Heart left ventricle (tissue), 16 donors: ENCODE measurements around the gene MYDGF. TPM values are rescaled to one million over a fixed set of nuclear protein-coding genes. Genes with fewer than 3 reads are reported as not detected.
"Not testable (repeated sequence)": the region's sequence is repeated elsewhere in the genome, so short reads cannot be mapped to it uniquely, and the experiment has no call there.

Experiments
- ATAC-seq, 4 donors: fragments of 200-7000 bp; cut with Tn5 transposase; one replicate each; pipeline ENCODE4 v1.9.1; 2020 to 2022; ENCODE audit warnings: moderate library complexity in 4 of 4, mild to moderate bottlenecking in 3 of 4, moderate number of reproducible peaks in 1 of 4
- DNase-seq, 5 donors: peaks; one replicate each; pipeline ENCODE4 v3.0.0-alpha.2; 2020
- H3K27ac ChIP-seq, 12 donors: fragments of 200-600 bp; sonication (generic) in 4 of 12; one replicate each; pipeline versions ENCODE4 v1.5.0 to v1.8.0; 2016 to 2022; ENCODE audit warnings: mild to moderate bottlenecking in 2 of 12
- H3K27me3 ChIP-seq, 9 donors: fragments of 200-600 bp; sonication (generic) in 2 of 9; one replicate each; pipeline versions ENCODE4 v1.5.1 to v1.8.0; 2016 to 2022; ENCODE audit warnings: mild to moderate bottlenecking in 3 of 9
- H3K36me3 ChIP-seq, 9 donors: fragments of 200-600 bp; sonication (generic) in 2 of 9; one replicate each; pipeline versions ENCODE4 v1.5.0 to v1.8.0; 2018 to 2022; ENCODE audit warnings: mild to moderate bottlenecking in 2 of 9
- H3K4me1 ChIP-seq, 12 donors: fragments of 200-600 bp; sonication (generic) in 4 of 12; one replicate each; pipeline versions ENCODE4 v1.5.0 to v1.8.0; 2016 to 2022; ENCODE audit warnings: mild to moderate bottlenecking in 3 of 12
- H3K4me3 ChIP-seq, 12 donors: fragments of 200-600 bp; sonication (generic) in 4 of 12; one replicate each; pipeline versions ENCODE4 v1.5.0 to v1.8.0; 2017 to 2022; ENCODE audit warnings: mild to moderate bottlenecking in 9 of 12, moderate library complexity in 4 of 12
- H3K9me3 ChIP-seq, 12 donors: fragments of 200-600 bp; sonication (generic) in 4 of 12; one replicate each; pipeline versions ENCODE4 v1.5.0 to v1.8.0; 2016 to 2022; ENCODE audit warnings: mild to moderate bottlenecking in 1 of 12
- POLR2A ChIP-seq, 2 donors: fragments of 450-650 bp; IDR thresholded peaks; one replicate each; pipeline ENCODE4 v1.6.1; 2017; ENCODE audit warnings: antibody characterized with exemption in 2 of 2, mild to moderate bottlenecking in 2 of 2, moderate library complexity in 2 of 2
- WGBS, 4 donors: extraction: QIAGEN DNeasy Blood & Tissue Kit in 2 of 4; methylation state at CpG; one replicate each; pipeline versions ENCODE4 v1.1.5 to v1.1.7; 2013 to 2018; 5-methylcytosine and 5-hydroxymethylcytosine counted together
- intact Hi-C, 10 donors: fragments of 100-400 bp; cut with DNase I; formaldehyde crosslinking; loops; one replicate each; pipeline versions ENCODE4 v1.11.1 to v1.14.2; 2022
- polyA plus RNA-seq, 2 donors: library from polyadenylated mRNA; stranded (reverse); fragments of 200-250 nt; gene quantifications; one replicate each; pipeline ENCODE4 v1.2.3, GENCODE V29; 2013
- total RNA-seq, 9 donors: library from RNA; depleted of rRNA in 2 of 9; stranded (reverse); fragments of >200 nt in 2 of 9; fragmentation: NEBNext Ultra II Directional in 3 of 9; extraction: Animal tissue kit (Norgen Biotek cat#: 25700) in 3 of 9; gene quantifications; one replicate each; pipeline versions ENCODE4 v1.1.0 to v1.2.4, GENCODE V29; 2016 to 2023
- TF ChIP-seq, protein P1 (sequence below), 12 donors: fragments of 200-600 bp; sonication (generic) in 4 of 12; IDR thresholded peaks; one replicate each; pipeline versions ENCODE4 v1.5.0 to v1.8.0; 2018 to 2022; ENCODE audit warnings: antibody characterized with exemption in 12 of 12, mild to moderate bottlenecking in 5 of 12
- donor health status: ischemic (EF 13 %, LVEDD 7.1; RV severe dilation, severe dysfunction).
- donor health status: healthy with polysubstance abuse.
- donor health status: DM: no; HTN: yes; CAD: no.
- donor health status: DM: no; HTN: no; CAD: no.
- donor health status: ischemic (EF 25% LVEDD 6.9; RV normal size, moderate dysfunction).
- donor health status: ischemic (EF 25% LVEDD 5.7; RV mildly dilated, moderate dysfunction).
- donor health status: healthy.
- donor health status: DM: yes; HTN: yes; CAD: no.
- donor health status: ischemic (EF 35%, LVEDD 5.7; RV mildly dilated, moderate dysfunction).
- donor health status: nonischemic (EF 11% LVEDD 7.7; RV severe dilation, severe dysfunction).
- donor health status: DM: yes; HTN: yes; CAD: no.
- donor health status: PGD.
- donor health status: ischemic (EF 29% LVEDD 5.4; RV normal size, mild dysfunction).
- donor health status: nonischemic (EF 23%, LVEDD 6.1; RV moderate dilation, normal function).

Gene MYDGF
- total and polyA plus RNA-seq, 11 donors, result 19.1 to 201 (median 25.8) TPM

- H3K9me3 ChIP-seq, result no peaks in the 10 kb centered on the region
- ATAC-seq (no peak), DNase-seq (peak in 1 of 5 donors; percentile 18)
- H3K27ac ChIP-seq, result no peak overlapping the region
- 91 to 94% (median 92%) methylated on average over 28 of the region's 28 CpGs for WGBS, 4 donors
- H3K27me3 ChIP-seq, result no peaks in the 10 kb centered on the region
- H3K4me3 ChIP-seq, result no peak overlapping the region
- peaks cover 0 to 3% (median 0%) of the 10 kb centered on the region in 12 donors for H3K4me1 ChIP-seq
- TF ChIP-seq, protein P1, sequence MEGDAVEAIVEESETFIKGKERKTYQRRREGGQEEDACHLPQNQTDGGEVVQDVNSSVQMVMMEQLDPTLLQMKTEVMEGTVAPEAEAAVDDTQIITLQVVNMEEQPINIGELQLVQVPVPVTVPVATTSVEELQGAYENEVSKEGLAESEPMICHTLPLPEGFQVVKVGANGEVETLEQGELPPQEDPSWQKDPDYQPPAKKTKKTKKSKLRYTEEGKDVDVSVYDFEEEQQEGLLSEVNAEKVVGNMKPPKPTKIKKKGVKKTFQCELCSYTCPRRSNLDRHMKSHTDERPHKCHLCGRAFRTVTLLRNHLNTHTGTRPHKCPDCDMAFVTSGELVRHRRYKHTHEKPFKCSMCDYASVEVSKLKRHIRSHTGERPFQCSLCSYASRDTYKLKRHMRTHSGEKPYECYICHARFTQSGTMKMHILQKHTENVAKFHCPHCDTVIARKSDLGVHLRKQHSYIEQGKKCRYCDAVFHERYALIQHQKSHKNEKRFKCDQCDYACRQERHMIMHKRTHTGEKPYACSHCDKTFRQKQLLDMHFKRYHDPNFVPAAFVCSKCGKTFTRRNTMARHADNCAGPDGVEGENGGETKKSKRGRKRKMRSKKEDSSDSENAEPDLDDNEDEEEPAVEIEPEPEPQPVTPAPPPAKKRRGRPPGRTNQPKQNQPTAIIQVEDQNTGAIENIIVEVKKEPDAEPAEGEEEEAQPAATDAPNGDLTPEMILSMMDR (IDR thresholded peaks at IDR 0.05), result no peak
- no peak for TF ChIP-seq POLR2A (IDR thresholded peaks at IDR 0.05)
- intact Hi-C loops, result no loop called here
- H3K36me3 ChIP-seq, result peaks cover 10 to 100% (median 98%) of the 10 kb centered on the region in 9 donors
These were observed 14.4 kb upstream of the MYDGF start for GRCh38 chr19:4684312-4685095.

- no peak overlapping the region for H3K27ac ChIP-seq
- H3K9me3 ChIP-seq, result no peaks in the 10 kb centered on the region
- TF ChIP-seq POLR2A (IDR thresholded peaks at IDR 0.05), result no peak
- TF ChIP-seq, protein P1 (IDR thresholded peaks at IDR 0.05), result no peak
- WGBS, 4 donors, result 95 to 97% (median 96%) methylated on average over 40 to 45 of the region's 45 CpGs
- ATAC-seq (no peak), DNase-seq (peak in 1 of 5 donors; percentile 20)
- H3K4me1 ChIP-seq, result peaks cover 0 to 3% (median 0%) of the 10 kb centered on the region in 12 donors
- intact Hi-C loops, result no loop called here
- H3K36me3 ChIP-seq, result peaks cover 2 to 96% (median 91%) of the 10 kb centered on the region in 9 donors
- no peak overlapping the region for H3K4me3 ChIP-seq
- H3K27me3 ChIP-seq, result no peaks in the 10 kb centered on the region
These were observed 12.5 kb upstream of the MYDGF start for GRCh38 chr19:4682417-4683200.

DNA sequence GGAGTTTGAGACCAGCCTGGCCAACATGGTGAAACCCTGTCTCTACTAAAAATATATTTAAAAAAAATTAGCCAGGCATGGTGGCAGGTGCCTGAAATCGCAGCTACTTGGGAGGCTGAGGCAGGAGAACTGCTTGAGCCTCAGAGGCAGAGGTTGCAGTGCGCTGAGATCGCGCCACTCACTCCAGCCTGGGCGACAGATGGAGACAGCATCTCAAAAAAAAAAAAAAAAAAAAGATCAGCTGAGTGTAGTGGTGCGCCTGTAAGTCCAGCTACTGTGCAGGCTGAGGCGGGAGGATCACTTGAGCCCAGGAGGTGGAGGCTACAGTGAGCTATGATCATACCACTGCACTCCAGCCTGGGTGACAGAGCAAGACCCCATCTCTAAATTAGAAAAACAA, 9.9 kb upstream of the MYDGF start:
- H3K9me3 ChIP-seq, H3K4me1 ChIP-seq, intact Hi-C loops, H3K4me3 ChIP-seq, ATAC-seq, H3K27ac ChIP-seq, DNase-seq, H3K27me3 ChIP-seq: not testable (repeated sequence)
- 96 to 98% (median 98%) methylated on average over 7 of the region's 7 CpGs for WGBS, 4 donors
- peaks cover 2 to 94% (median 77%) of the 10 kb centered on the region in 9 donors for H3K36me3 ChIP-seq

DNA sequence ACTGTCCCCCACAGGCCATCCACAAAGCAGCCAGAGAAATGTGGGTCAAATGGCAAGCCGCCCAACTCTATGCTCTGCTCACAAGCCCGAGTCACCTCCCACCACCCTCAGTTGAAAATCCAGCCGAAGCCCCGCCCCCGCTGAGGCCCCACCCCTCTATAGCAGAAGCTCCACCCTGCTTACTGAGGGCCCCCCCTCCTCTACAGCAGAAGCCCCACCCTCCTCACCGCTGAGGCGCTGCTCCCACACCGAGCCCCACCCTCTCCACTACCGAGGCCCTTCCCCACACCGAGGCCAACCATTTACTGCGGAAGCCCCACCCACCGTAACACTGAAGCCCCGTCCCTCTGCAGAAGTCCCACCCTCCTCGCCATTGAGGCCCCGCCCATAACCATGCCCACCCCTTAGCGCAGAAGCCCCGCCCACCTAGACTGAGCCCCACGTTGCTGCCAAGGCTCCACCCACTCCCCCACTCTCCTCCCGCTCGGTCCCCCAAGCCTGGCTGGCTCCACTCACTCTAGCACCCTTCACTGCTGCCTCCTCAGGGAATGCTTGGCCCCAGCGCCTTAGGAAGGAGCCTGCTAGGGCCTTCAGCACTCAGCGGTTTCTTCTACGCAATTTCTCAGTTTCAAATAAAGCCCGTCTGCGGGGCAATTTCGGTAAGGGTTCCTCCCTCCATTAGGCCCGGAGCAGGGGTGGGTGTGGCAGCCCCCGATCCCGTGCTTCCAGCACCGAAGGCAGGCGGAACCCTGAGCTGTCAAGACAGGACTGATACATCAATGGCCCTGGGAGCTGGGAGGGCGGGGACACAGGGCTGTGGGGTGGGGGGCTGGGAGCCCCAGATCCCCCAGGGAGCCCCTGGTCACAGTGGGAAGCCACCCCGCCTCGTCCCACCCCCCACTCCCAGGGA, 9.0 kb upstream of the MYDGF start:
- peak in 1 of 5 donors; percentile 37 for DNase-seq
- no peaks in the 10 kb centered on the region for H3K9me3 ChIP-seq
- peak in 3 of 4 donors; percentile 25 to 28 (median 28) for ATAC-seq

More for the DNA sequence above, 9.0 kb upstream of the MYDGF start:
- Histone ChIP-seq H3K4me3 (no peak overlapping the region), H3K27me3 (no peaks in the 10 kb centered on the region), H3K27ac (peak overlapping the region in 1 of 12 donors; percentile 57), H3K36me3 (peaks cover 0 to 85% (median 68%) of the 10 kb centered on the region in 9 donors), H3K4me1 (peaks cover 0 to 10% (median 5%) of the 10 kb centered on the region in 12 donors)
- intact Hi-C loops, result no loop called here
- WGBS, 4 donors, result 69 to 81% (median 80%) methylated on average over 29 to 34 of the region's 34 CpGs
- TF ChIP-seq, protein P1 (IDR thresholded peaks at IDR 0.05), result no peak
- TF ChIP-seq POLR2A (IDR thresholded peaks at IDR 0.05), result no peak
